HG02885 (cell line): ENCODE data around the gene GATA2.

Experiments
- ATAC-seq: cut with Tn5 transposase; IDR thresholded peaks from one replicate; pipeline ENCODE4 v1.9.1; 2021; ENCODE audit warnings: mild to moderate bottlenecking; ENCODE audit not compliant: unreplicated experiment, poor library complexity

Gene GATA2

DNA sequence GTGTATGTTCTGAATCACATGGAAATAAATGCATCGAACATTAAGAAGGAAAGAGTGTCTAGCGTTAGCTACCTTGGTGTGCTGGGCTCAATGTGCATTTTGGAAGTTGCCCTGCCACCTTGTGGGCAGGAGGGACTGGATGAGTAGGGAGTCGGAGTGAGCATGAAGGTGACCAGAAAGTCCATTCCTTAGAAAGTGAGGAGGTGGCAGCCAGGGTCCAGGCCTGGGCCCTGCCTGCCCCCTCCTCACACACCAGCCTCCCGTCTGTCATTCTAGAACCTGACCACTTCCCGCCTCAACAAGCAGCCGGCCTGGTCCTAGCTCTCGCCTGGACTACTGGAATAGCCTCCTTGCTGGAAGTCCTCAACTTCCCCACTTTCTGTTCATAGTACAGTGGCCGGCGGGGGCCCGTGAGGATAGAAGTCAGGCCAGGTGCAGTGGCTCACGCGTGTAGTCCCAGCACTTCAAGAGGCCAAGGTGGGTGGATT lies 10.2 kb upstream of the GATA2 start:
- no peak for ATAC-seq

- ATAC-seq: no peak
These were observed 9.7 kb upstream of the GATA2 start for GRCh38 chr3:128502712-128503111.

DNA sequence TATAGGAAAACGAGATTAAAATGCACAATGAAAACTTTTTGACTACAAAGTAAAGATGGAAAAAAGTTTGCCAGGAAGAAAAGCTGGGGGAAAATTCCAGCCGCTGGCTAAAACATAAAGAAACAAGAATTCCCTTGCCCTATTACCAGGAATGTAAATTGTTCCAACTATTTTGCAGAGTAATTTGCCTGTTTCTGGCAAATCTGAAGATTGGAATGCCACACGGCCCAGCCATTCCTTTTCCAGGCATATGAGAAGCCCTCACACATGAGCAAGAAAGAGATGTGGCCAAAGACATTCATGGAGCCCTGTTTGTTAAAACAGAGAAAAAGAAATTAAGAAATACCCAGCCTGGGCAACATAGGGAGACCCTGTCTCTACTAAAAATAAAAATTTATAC lies 8.4 kb upstream of the GATA2 start:
- ATAC-seq: no peak

DNA sequence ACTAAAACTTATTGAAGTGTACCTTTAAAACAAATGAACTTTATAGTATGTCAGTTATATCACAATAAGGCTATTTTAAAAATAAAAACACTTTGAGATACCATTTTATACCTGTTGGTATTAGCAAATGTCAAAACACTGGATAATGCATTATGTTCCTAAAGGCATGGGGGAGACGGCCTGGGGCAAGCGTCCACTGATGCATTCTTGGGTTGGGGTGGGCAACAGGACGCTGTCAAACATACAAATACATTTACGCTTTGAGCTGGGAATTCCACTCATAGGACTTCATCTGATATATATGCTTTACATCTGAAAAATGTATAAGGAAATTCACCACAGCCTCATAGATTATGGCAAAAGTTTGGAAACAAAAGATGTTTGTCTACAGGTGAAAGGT lies 7.6 kb upstream of the GATA2 start:
- no peak for ATAC-seq

- ATAC-seq: no peak
These were observed 6.8 kb upstream of the GATA2 start for GRCh38 chr3:128499724-128500275.

GRCh38 chr3:128498901-128499530 lies 6.0 kb upstream of the GATA2 start:
- no peak for ATAC-seq

GRCh38 chr3:128498127-128498626 lies 5.2 kb upstream of the GATA2 start:
- ATAC-seq: no peak

DNA sequence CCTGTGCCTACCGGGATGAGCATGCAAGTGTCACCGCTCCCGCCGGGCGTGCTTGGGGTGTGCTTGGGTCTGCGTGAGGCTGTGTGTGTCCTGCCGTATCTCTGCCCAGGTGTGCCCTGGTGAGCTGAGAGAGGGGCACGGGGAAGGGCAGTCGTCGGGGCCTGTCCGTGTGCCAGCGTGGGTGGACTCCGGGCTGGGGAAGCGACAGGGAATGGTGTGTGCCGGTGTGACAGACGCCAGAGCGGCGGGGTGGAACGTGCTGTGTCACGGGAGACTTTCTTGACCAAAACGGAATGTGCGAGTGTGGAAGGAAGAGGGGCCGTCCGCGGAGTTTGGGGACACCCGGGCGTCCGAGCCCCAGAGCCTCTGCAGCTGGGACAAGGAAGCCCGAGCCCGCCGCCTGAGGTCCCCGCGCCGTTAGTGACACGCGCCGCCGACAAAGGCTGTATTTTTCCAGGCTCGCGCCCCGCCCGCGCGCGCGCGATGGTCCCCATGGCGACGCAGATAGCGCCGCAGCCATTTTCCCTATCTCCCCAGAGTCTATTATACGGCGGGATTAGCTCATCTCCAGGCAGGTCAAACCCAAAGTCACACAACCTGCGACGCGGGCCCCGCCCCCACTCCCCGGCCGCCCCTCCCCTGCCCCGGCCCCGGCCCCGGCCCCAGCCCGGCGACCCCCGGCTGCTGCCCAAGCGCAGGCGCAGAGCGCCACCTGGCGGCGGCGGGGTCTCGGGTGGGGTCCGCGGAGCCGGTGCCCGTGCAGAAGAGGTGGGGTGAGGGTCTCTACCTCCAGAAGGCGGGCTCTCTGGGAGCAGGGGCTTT lies 4.5 kb upstream of the GATA2 start:
- ATAC-seq: no peak

- no peak for ATAC-seq
These were observed 3.8 kb upstream of the GATA2 start for GRCh38 chr3:128496602-128497304.

GRCh38 chr3:128496019-128496601 lies 3.1 kb upstream of the GATA2 start:
- no peak for ATAC-seq

DNA sequence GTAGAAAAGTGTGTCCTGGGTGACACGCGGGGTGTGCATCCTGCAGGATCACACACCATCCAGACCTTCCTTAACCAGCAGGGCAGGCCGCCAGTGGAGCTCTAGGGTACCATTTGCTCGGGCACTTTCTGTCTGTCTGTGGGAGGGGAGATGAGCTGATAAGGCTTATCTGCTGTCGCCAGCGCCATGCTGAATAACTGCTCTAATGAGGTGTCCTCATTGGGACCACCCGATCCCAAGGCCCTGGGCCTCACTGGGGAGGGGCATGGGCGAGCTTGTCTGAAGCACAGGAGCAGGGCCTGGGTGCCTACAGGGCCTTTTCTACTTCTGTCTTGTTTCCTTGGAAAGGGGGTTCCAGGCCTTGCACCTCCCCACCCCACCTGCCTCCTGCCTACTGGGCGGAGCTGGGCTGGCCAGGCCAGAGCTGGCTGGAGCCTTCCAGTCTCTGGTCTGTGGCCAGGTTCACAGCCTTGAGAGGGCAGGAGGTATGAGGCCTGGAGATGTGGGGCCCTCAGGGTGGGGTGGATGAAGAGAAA lies 2.5 kb upstream of the GATA2 start:
- ATAC-seq: no peak

- ATAC-seq: no peak
These were observed 1.3 kb upstream of the GATA2 start for GRCh38 chr3:128494367-128494650.

- no peak for ATAC-seq
These were observed 767 bp upstream of the GATA2 start for GRCh38 chr3:128493570-128494366.

DNA sequence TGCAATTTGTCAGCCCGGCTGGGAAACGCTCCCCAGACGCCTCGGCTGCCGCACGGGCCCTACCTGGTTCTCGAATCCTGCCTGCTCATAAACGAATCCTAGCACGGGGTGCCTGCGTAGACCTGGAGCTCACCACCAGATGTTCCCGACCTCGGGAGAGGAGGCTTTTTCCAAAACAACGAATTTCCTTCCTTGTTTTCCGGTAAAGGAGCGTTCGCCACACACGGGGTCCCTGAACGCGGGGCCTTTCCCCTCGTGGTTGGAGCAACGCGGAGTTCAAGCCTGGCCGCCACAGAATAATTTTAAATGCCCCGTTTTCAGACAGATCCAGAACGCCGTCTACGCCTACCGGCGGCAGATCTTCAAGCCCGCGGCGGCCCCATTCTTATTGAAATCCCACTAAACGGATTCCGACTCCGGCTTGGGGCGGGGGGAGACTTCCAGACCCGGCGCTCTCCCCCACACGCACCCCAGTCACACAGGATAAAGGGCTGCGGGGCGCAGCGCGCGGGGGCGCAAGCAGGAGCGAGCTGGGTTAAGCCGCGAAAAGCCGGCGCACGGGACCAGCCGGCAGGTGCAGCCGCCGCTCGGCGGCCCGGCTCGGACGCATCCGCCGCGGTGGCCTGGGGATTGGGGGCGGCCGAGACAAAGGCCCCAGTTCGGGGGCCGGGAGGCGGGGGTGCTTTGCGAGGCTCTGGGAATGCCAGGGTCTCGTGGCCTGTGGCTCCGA lies 895 bp downstream of the GATA2 start:
- no peak for ATAC-seq

GRCh38 chr3:128491691-128491940 lies 1.4 kb downstream of the GATA2 start:
- ATAC-seq: no peak

GRCh38 chr3:128490915-128491690 lies 1.9 kb downstream of the GATA2 start:
- ATAC-seq: no peak

- no peak for ATAC-seq
These were observed 2.4 kb downstream of the GATA2 start for GRCh38 chr3:128490650-128490914.

- no peak for ATAC-seq
These were observed 2.9 kb downstream of the GATA2 start for GRCh38 chr3:128489927-128490649.
